GM13976 (cell line): Measurements from ENCODE around the gene DHRS11.

Experiments used
- DNase-seq: peaks from one replicate; pipeline ENCODE4 v3.0.0; 2012; ENCODE audit warnings: low spot score
- in situ Hi-C: fragments of 300-500 bp; cut with MboI; formaldehyde crosslinking; loops from one replicate; pipeline ENCODE4 v1.12.0; 2022; ENCODE audit warnings: low sequenced_read_pairs, mixed read lengths, inconsistent platforms; ENCODE audit not compliant: unreplicated experiment
- TF ChIP-seq, protein P1 (sequence below): IDR thresholded peaks from 2 replicates; pipeline ENCODE4 v1.5.1; 2012; ENCODE audit warnings: borderline replicate concordance, mild to moderate bottlenecking; ENCODE audit not compliant: insufficient read depth; ENCODE audit errors: extremely low read depth, missing control alignments, control extremely low read depth

DHRS11 gene

DNA sequence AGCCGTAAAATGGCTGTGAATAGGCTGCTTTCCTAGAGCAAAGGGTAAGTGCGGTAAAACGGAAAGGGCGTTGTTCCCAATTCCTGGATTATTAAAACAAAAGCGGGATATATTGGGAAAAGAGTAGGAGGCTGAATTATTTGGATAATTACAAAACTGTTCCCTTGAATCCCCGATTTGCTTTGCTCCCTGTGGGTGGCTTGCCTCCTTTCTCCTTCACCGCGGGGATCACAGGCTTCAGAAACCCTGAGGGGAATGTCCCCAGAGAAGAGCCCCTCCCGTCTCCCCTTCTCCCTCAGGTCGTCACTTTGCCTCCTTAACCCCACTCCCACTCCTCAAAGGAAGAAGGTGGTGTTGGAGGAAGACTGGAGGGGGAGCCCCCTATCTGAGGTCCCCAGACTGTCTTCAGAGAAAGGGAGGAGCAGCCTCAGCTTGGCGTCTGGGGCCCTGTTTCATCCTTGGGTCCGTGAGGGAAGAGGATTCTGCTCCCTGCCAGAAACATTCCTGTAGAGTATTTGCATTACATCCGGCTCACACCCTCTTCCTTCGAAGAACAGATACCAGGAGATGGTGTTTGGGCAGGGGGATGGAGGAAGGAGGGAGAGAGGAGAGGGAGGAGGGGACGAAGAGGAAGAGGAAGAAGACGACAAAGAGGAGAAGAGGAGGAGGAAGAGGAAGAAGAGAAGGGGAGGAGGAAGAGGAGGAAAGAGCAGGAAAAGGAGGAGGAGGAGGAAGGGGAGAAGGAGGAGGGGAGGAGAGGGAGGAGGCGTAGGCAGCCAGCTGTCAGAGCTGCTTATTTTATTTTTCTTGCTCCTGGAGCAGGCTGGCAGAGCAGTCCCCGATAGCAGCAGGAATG, 41.5 kb downstream of the DHRS11 start:
- TF ChIP-seq, protein P1, sequence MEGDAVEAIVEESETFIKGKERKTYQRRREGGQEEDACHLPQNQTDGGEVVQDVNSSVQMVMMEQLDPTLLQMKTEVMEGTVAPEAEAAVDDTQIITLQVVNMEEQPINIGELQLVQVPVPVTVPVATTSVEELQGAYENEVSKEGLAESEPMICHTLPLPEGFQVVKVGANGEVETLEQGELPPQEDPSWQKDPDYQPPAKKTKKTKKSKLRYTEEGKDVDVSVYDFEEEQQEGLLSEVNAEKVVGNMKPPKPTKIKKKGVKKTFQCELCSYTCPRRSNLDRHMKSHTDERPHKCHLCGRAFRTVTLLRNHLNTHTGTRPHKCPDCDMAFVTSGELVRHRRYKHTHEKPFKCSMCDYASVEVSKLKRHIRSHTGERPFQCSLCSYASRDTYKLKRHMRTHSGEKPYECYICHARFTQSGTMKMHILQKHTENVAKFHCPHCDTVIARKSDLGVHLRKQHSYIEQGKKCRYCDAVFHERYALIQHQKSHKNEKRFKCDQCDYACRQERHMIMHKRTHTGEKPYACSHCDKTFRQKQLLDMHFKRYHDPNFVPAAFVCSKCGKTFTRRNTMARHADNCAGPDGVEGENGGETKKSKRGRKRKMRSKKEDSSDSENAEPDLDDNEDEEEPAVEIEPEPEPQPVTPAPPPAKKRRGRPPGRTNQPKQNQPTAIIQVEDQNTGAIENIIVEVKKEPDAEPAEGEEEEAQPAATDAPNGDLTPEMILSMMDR = no peak
- DNase-seq = no peak
- in situ Hi-C loops = loop anchor here (25.0 kb wide), 1 partner anchor 429 kb away; no protein-coding TSS in a partner anchor

DNA sequence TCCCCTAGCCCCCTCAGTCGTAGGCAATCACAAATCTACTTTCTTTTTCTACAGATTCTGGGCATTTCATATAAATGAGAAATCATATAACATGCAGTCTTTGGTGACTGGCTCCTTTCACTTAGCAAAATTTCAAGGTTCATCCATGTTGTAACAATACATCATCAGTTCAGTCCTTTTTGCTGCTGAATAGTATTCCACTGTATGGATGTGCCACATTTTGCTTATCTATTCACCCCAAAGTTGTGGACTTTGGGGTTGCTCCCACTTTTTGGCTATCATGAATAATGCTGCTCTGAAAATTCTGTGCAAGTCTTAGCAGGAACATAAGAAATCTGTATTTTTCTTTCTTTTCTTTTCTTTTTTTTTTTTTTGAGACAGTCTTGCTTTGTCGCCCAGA, 48.7 kb downstream of the DHRS11 start:
- no peak for DNase-seq
- in situ Hi-C loops = loop anchor here (25.0 kb wide), 1 partner anchor 422 kb away; no protein-coding TSS in a partner anchor
- TF ChIP-seq, protein P1 = no peak

DNA sequence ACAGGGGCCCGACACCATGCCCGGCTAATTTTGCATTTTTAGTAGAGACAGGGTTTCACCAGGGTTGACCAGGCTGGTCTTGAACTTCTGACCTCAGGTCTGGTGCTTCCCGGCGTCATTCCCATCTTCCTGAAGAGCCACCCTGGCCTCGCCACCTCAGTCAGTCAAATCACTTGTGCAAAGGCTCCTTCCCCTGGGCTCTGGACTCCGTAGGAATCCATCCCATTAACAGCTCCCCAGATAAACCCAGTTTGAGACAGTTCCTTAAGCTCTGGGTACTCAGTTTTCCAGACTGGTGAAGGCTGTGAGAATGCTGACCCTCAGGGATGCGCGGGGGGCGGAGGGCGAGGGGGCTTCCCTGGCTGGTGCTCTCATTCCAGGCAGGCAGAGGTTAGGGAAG, 49.2 kb downstream of the DHRS11 start:
- in situ Hi-C loops = loop anchor here (25.0 kb wide), 1 partner anchor 421 kb away; no protein-coding TSS in a partner anchor
- no peak for DNase-seq
- TF ChIP-seq, protein P1 = no peak

DNA sequence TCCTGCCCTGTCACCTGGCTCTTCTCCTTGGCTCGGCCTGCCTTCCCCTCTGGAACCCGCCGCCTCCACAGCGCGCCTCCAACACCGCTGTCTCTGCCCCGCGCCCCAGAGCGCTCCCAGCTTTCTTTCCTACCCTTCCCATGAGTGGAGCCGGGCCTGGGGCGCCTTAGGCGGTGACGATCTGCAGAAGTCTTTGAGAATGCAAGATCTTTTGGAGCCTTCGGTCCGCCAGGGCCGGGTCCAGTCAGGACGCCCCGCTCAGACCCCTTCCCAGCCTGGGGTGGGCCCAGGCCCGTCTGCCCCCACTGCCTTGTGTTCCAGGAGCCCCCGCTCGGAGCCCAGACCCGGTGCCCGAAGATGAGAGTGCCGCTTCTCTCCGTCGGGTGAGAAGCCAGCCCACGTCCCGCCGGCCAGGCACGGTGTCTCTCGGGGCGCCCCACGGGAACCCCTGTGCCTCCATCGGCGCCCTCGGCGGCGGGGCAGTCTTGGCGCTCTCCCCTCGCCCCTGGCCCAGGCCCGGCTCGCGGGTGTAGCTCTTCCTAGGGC, 49.7 kb downstream of the DHRS11 start:
- TF ChIP-seq, protein P1 = no peak
- no peak for DNase-seq
- in situ Hi-C loops = loop anchor here (25.0 kb wide), 1 partner anchor 421 kb away; no protein-coding TSS in a partner anchor

DNA sequence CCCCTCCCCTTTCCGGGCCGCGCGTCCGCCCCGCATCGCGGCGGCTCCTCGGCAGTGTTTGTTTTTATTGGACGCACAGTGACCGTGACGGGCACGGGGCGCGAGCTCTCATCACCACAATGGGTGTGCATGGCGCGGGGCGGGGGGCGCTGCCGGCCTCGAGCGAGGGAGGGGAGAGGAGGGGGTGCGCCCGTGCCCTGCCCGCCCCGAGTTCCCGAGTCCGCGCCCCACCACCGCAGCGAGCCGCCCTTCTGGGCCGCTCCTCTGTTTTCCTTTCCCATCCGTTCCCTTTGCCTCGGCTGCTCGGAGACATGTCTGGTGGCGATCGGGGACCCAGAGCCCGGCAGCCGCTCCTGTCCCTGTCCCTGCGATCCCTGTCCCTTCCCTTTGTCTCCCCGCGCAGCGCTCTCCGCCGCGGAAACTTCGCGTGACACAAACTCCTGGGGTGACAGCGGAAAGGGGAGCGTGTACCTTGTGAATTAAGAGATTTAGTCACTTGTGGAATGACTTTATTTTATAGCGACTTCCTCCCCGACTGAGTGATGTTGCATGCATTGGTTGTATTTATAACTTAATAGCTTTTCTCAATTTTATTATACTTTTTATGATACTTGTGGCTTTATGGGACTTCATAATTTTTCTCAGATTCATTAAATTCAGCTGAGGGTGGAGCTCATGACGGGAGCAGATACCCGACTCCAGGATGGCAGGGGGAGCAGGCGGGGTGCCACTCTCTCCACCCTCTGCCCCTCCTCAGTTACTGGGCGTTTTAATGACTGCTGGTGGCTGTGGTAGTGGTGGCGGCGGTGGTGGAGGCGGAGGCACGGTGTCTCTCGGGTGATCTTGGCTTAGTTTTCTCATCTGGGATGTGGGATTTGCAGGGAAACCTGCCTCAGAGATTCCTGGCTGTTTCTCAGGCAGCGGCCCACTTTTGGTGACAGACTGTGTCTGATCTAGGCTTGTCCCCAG, 50.5 kb downstream of the DHRS11 start:
- in situ Hi-C loops = loop anchor here (25.0 kb wide), 1 partner anchor 420 kb away; no protein-coding TSS in a partner anchor
- TF ChIP-seq, protein P1 = no peak
- no peak for DNase-seq

DNA sequence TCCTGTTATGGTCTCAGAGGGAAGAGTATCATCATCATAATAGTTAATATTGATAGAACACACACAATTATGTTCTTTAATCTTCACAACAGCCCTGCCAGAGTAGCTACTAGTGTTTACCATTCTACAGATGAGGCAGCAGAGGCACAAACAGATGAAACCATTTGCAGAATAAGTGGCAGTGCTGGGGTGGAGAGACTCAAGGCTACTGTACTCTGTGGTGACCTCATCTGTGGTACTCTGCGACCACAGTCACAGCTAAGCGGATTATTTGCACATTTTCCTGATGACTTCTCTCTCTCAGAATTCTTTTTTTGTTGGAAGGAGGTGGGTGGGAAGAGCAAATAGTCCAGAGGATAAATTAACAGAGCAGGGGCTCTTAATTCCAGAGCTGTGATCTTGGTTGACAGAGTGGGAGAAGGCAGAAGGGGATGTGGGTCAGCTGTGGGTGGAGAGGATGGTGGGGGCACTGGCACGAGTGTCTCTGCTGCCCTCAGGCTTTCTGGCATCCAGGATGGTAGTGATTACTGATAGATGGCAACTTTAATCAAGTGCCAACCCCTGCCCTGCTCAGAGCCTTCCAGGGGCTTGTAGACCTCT, 51.5 kb downstream of the DHRS11 start:
- in situ Hi-C loops = loop anchor here (25.0 kb wide), 1 partner anchor 419 kb away; no protein-coding TSS in a partner anchor
- TF ChIP-seq, protein P1 = no peak

More for the DNA sequence above, 51.5 kb downstream of the DHRS11 start:
- no peak for DNase-seq
